HG02610 (cell line): ENCODE results near the gene EIPR1.
A peak's percentile ranks its signal among the peaks of the same experiment; 100 is the strongest.

ENCODE experiments used
- ATAC-seq: cut with Tn5 transposase; IDR thresholded peaks from one replicate; pipeline ENCODE4 v1.9.1; 2021; ENCODE audit warnings: mild to moderate bottlenecking, moderate library complexity; ENCODE audit not compliant: unreplicated experiment

The EIPR1 gene

DNA sequence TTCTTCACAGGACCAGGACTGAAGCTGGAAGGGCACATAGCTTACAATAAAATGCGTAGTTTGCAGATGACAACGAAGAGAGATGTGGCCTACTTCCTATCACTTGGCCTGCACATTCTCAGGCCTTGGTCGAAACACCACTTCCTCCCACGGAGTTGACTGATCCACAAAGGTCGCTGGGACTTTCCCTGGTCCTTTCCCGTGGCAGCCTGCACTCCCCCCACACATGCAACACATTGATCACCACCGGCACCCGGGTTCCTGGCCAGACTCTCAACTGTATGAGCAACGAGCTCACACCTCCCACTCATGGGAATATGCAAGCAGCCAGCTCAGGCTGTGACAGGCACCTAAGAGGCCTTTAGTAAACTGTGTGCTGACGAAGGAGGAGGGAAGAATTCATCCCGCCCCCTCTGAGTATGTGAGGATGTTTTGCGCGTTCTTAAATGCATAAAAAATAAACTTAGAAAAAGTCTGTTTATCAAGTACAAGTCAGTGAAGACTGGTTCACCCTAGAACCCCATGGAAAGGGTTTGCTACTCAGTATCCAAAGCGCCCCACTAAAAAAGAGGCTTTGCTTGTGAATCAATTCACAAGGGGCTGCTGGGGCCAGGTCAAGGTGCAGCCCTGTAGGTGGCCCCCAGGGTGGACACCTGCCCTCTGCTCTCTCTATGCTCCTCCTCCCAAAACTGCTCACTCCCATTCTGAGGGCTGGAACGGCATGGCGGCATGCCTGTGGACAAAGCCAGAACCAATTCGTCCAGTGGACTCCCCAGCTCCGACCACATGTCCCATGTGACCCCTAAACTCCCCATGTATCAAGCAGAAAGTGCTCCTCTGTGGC is 154.3 kb downstream of the EIPR1 start:
- ATAC-seq, result peak; percentile 93

DNA sequence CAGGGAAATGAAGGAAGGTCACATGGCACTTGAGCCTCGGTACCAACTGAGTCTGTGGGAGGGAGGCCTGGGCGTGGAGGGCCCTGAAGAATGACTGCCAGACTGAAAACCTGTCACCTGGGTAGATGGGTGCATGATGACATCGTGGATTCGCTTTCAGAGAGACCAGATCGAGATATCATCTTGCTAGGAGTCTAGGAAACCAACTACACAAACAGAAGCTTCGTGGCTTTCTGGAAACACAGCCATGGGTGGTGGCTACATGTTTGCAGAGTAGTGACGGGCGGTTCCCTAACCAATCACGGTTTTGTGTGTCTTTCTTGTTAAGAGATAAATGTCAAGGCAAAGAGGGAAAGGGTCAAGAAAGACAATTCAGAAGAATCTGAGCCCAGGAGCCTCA is 155.0 kb downstream of the EIPR1 start:
- ATAC-seq, result peak; percentile 40

DNA sequence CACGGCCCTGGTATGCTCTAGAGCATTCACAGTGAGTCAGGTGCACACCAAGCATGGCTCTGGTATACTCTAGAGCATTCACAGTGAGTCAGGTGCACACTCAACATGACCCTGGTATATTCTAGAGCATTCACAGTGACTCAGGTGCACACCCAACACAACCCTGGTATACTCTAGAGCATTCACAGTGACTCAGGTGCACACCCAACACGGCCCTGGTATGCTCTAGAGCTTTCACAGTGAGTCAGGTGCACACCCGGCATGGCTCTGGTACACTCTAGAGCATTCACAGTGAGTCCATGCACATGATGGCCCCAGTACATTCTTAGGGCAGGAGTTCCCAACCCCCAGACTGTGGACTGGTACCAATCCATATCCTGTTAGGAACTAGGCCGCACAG is 158.1 kb downstream of the EIPR1 start:
- ATAC-seq, result no peak

DNA sequence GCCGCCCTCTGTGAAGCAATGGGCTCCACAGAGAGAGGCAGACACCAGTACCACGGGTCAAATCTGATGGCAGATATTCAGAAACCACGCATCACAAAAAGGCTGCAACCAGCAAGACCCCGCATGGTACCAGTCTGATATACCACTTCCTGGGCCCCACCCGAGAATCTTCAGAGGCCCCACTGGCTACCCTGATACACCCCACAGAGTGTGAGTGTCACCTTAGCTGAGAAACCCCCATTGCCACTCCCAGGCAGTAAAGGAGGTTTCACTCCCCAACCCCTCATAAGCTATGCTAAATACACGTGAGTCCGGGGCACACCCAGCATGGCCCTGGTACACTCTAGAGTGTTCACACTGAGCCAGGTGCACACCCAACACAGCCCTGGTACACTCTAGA is 160.0 kb downstream of the EIPR1 start:
- no peak for ATAC-seq

DNA sequence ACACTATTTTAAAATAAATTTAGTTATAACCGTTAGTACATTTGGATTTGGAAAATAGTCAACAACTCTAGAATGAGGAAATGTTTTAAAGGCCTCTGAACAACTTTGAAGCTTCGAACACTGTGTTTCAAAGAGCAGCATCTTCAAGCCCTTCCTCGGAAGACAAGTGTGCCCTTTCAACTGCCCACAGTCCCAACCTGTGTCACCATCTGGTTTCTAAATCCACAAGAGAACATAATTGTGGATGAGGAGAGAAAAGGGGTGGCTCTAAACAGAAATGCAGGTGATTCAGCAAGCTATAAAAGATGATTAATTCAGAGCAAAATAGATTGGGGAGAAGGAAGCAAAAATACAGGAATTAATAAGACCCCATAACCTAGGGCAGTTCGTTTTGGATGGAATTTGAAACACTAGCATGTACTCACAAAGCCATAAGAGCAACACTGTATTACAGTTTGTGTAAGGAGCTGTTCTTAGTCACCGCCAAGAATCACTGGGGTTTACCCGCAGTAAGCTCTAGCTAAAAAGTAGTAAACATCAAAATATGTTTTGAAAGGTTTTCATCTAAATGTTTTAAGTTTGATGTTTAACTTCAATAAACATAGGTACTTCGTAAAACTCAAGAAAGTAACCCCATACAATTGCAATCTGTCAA is 160.7 kb downstream of the EIPR1 start:
- ATAC-seq, result no peak

DNA sequence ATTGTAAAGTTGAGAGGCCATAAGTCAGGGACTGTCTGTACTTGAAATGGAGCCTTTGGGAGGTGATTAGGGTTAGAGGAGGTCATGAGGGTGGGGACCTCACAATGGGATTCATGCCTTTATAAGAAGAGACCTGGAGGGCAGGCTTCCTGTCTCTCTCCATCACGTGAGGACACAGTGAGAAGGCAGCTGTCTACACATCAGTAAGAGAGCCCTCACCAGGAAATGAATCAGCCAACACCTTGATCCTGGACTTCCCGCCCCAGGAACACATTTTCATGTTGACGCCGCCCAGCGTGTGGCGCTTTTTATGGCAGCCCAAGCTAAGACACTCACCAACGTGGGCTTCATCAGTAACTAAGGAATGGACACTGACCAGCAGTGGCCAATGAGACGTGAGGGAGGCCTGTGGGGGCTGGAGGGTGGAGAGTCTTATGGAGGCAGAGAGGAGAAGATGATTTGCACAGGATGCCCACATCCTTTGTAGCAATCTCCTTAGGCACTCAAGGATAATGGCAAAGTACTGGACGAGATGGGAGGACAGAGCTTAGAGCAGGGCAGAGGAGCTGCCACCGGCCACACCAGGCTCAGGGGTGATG is 162.7 kb downstream of the EIPR1 start:
- ATAC-seq, result no peak

DNA sequence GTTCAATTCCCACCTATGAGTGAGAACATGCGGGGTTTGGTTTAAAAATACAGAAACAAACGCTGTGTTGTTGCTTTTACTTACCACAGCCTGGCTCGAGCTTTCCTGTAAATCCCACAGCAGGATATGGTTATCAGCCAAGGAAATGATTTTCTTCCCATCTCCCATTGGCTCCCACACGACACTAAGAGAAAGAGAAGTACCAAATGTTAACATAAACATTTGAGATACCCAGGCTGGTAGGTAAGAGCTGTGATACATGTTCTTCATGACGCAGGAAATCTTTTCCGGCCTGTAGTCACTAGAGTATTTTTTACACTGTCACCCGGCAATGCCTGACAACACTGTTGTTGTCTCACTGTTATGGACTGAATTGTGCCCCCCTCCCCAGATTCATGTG is 163.6 kb downstream of the EIPR1 start:
- ATAC-seq, result no peak

DNA sequence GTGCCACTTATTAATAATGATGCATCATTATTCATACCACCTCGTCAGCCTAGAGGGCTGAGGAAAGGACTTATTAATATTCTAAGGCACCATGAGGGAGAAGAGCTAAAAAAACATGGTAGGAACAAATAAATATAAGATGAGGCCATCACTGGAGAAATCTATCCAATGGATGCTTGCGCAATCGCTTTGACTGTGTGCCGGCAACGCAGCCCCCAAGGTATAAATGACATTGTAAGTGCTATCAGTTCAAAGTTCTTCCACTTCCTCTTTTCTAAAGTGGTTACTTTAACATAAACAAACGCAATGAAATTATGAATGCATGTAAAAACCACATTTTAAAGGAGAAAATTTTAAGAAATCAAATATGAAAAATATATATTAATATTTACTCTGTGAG is 164.6 kb downstream of the EIPR1 start:
- no peak for ATAC-seq

DNA sequence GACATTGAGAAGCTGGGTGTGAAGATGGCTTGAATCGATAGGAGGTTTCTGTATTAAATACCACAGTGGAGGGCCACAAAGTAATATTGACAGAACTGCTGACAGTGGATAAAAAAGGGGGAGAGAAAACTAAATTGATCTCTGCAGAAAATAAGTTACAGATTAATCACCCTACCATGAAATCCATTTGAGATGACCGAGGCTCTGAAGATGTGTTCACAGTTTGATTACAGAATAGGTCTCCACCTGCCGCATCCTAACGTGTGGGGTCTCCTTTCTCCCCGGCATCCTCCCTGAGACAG is 165.6 kb downstream of the EIPR1 start:
- no peak for ATAC-seq

DNA sequence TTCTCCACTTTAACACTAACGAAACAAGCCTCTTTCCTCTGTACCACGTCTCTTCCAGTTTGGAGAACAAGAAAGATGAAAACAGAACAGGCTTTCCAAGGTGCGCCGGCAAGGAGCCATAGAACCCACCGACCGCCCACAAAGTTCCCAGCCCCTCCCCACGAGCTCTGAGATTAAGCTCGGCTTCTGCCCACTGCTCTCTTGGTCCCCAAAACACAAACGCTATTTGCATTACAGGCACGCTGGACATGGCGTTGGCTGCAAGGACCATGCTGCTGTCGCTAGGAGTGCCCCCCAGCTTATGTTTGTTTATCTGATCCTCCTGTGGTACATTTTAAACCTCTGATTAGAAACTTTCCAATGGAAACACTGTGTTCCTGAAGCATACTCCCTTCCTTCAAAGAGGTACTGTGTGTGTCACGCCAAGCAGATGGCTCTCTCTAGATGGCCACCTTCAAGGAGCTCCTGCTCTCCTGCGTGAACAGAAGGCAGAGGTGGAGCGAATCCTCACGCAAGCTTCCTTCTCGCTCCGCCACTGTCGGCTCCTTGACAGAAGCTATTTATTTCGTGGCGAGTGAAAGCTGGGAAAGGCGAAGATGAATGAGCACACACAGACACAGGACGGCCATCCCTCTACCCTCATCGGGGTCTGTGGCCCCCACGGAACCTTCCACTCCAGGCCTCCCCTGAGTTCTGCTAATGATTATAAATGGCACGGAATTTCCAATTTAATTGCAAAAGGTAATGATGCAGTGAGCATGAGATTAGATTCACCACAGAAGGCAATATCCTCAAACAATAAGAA is 166.2 kb downstream of the EIPR1 start:
- no peak for ATAC-seq

DNA sequence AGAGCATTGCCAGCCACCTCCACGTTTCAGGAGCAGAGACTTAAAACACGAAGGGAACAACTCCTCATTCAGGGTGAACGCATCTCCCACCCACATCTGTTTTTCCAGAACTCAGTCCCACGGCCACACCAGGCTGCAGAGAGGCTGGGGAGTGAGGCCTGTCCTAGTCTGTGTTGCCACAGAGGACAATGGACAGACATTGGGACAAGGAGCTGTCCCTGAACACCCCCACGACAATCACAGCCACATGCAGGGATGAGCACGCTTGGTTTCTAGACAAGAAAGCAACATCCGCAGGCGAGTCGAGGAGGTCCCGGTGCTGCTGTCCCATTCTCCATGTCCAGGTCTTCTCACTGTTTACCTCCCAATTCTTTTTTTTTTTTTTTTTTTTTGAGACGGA is 167.4 kb downstream of the EIPR1 start:
- ATAC-seq, result no peak

DNA sequence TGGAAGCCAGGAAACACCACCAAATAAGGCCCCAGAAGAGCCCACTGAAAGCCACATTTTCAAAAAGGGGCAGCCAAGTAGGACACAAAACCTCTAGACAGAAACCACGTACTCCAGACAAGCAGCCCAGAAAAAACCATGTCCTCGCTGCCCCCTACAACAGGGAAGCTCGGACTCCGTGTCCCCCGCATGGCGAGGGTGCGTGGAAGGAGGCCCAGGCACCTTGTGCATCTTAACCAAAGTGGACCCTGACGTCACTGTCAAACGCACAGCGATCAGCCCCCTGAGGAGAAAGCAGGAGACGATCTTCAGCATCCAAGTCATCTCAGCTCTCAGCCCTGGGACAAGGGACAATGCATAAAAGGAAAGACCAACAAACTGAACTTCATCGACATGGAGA is 168.4 kb downstream of the EIPR1 start:
- no peak for ATAC-seq

DNA sequence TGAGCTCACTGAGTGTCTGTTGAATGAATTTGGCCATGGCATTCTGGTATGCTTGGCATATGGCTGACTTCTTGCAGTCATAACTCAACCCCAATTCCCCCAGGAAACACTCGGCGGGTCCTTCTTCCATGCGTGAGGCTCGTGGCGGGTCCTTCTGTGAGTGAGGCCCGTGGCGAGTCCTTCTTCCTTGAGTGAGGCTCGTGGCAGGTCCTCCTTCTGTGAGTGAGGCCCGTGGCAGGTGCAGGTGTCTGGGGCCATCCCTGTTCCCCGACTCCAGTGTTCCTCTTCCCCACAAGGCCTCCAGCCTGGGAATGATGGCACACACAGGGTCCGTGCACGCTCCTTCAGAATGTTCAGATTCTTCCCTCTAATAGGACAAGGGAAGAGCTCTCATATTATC is 169.0 kb downstream of the EIPR1 start:
- ATAC-seq, result no peak

DNA sequence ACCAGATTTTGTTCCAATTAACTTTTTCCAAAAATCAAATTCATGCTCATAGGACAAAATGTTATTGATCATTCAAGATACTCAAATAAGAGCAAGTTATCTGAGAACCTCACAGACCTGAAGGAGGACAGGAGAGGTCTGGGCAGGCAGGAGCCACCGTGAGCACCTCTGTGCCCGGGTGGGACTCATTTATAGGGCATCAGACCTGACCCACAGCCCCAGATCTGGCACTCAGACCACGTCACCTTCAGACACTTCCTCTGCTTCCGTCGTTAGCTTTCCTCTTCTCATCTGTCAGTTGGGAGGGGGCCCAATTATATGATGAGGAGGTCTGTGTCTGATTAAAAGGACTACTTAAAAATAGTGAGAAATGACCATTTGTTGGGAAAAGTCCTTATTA is 169.4 kb downstream of the EIPR1 start:
- ATAC-seq, result no peak

DNA sequence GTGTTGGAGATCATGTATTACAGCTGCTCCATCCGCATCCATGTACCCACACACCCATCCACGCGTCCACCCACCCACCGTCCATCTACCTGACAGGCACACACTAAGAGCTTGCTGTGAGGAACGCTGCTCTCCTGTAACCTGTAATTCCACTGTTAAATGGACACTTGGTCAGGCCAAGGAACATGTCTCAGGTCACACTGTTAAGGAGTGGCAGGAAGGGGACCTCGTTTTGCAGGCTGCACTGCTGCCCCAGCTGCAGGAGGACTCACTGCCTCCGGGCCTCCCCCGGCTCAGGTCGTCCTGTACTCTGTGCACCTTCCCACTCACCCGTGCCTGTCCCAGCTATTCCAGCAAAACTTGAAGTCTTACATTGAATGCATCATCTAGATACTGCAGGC is 170.5 kb downstream of the EIPR1 start:
- no peak for ATAC-seq

DNA sequence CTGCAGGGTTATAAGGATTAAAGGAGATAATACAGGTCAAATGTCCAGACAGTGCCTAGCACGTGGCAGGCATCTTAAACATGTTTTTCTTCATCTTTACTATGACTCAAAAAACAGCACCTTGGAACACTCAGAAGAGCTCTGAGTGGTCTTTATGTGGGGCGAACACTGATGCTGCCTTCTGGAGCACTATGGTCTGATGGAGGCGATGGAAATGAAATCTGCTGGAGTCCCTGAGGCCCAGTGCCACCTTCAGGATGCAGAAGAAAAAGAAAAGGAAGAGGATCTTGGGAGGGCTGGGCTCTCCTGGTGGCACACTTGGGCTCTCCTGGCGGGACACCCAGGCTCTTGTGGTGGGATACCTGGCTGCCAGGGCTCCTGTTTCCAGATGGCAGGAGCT is 171.8 kb downstream of the EIPR1 start:
- ATAC-seq, result no peak

DNA sequence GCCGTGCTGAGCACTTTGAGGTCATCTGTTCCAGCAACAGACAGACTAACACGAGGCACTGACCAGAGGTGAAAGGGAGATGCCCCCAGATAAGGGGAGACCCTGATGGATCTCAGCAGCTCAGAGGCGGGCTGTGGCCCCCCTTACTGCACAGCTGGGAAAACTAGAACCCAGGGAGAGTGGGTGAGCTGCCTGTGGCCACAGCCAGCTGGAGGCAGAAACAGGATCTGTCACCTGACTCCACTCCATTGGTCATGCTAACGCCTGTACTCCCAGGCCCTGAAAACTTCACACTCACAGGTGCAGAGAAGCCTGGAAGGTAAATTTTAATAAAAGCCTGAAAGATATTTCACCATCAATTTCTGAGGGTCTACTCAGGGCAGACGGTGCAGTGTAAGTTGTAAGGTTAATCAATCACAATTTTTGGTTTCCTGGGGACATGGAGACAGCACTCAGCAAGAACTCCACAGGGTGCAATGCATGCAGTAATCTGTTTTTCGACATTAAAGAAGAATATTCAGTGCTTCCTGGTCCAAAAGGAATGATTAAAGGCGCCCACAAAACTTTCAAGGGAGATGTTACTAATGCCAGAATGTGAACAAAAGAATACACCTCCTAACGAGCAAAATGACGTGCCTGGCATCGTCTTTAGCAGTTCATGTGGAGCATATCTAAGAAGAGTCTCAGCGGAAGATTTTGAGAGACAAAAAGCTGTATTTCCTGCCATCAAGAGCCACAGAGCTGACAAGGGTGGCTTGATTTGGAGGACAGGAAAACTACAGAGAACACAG is 173.4 kb downstream of the EIPR1 start:
- ATAC-seq, result no peak

DNA sequence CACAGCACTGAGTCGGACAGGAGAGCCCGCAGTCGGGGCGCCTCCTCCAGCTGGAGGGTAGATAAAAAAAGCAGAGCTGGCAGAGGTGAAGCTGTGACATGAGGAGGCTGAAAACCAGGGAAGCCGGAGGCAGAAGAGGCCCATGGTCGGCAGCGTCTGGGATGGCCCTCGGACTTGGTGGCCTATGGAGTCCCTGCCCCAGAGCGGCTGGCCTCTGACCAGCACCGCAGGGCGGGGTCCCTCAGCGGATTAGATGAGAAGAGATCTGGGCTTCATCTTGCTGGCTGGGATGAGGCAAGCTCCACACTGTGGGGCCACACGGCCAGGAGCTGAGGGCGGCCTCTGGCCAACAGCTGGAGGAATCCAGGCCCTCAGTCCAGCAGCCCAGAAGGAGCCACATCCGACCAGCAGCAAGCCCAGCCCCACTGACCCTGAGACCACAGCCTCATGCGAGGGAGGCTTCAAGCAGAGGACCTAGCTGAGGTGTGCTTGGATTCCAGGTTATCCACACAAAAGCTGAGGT is 174.1 kb downstream of the EIPR1 start:
- ATAC-seq, result no peak

DNA sequence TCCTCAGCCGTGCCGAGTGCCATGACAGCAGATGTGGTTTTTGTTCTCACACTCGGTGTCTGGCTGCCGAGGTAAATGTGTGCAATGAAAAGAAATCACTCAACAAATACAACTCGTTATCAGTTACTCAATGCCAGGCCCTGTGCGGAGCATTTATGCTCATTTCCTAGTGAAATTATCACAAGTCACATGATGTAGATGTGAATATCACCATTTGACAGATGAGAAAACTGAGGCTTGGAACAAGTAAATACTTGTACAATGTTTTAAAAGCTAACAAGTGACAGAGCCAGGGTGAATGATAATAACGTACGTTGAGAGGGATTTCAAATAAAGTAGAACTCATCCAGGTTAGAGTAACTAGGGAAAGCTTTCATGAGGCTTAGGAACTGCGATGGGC is 174.7 kb downstream of the EIPR1 start:
- ATAC-seq, result no peak

DNA sequence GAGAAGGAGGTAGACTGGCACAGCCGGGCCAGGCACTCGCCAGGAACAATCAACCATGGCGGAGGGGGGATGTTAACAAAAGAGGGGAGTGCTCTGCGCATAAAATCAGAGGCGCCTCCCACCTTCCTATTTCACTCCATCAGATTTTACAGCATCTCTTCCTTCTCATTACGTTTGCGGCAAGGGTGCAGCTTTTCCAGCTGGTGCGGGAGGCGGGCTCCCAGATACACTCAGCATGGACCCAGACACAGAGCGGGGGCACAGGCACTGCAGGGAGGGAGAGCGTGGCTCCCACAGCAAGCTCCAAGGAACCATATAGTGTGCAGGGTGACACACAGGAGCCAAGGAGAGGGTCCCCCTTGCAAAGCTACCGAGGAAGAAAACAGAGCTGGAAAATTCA is 176.3 kb downstream of the EIPR1 start:
- ATAC-seq, result no peak
